GM12873 (cell line): ENCODE measurements around the gene FBXL7.

Experiments
- TF ChIP-seq, protein P1 (sequence below): IDR thresholded peaks from 2 replicates; pipeline ENCODE4 v1.5.1; 2012; ENCODE audit warnings: low read depth, mild to moderate bottlenecking, moderate library complexity, low read length, control low read depth; ENCODE audit not compliant: insufficient read depth; ENCODE audit errors: missing control alignments

FBXL7 gene

GRCh38 chr5:15609076-15609725, 109.2 kb downstream of the FBXL7 start:
- TF ChIP-seq, protein P1, sequence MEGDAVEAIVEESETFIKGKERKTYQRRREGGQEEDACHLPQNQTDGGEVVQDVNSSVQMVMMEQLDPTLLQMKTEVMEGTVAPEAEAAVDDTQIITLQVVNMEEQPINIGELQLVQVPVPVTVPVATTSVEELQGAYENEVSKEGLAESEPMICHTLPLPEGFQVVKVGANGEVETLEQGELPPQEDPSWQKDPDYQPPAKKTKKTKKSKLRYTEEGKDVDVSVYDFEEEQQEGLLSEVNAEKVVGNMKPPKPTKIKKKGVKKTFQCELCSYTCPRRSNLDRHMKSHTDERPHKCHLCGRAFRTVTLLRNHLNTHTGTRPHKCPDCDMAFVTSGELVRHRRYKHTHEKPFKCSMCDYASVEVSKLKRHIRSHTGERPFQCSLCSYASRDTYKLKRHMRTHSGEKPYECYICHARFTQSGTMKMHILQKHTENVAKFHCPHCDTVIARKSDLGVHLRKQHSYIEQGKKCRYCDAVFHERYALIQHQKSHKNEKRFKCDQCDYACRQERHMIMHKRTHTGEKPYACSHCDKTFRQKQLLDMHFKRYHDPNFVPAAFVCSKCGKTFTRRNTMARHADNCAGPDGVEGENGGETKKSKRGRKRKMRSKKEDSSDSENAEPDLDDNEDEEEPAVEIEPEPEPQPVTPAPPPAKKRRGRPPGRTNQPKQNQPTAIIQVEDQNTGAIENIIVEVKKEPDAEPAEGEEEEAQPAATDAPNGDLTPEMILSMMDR: no peak

DNA sequence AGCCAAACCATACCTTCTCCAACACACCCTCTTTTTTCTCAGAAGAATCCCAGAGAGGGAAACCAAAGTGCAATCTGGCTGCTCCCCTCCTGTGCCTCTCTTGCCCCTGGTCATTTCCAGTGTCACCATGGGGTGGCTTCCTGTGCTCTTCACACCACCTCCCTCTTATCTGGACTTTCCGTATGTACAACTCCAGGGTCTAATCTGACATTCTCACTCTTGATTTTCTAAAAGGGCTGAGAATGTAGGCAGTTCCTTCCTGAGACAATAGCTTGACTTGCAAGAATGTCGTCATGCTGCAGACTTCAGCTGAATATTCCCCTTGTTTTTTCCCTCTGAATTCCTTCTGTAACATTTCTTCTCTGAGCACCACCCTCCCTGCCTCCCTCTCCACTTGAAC, 110.2 kb downstream of the FBXL7 start:
- TF ChIP-seq, protein P1: no peak

DNA sequence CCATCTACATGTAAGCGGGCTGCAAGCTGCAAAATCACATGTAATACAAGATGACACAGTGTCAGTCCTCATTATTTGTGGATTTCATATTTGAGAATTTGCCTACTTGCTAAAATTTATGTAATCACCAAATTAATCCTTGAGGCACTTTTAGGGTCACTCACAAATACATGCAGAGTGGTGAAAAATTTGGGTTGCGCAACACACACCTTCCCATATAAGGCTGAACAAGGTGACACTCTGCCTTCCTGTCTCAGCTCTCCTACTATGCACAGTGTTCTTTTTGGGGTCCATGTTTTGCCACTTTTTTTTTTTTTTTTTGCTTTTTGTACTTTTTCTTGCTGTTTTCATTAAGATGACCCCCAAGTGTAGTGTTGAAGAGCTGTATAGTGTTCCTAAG, 111.0 kb downstream of the FBXL7 start:
- TF ChIP-seq, protein P1: no peak

DNA sequence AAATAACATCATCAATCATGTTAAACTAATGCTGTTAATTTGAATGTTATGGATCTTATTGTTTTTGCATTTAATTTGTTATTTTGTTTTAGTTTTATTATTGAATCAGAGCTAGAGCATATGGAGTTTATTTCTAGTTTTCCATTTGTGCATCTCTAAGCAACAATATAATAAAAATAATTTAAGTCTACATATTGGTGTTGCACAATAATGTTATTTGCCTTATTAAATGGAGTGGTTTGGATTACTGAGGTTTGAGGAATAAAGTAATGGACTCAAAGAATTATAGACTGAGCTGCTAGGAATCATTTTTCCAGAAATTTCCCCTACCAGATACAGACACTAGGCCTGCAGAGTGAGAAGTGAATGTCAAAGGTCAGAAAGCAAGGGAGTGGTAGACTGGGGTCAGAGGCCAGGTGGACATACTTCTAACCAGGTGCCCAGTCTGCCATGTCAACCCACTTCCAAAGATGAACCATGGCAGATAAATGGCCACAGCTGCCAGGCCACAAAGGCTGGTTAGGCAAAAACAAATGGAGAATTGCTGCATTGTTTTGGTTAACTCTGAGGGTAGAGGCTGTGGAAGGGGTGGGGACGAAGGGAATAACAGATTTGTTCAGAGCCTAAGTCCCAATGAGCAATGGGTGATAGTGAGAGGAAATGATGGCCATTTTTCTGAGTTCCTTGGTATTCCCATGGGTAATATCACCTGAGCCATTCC, 113.1 kb downstream of the FBXL7 start:
- TF ChIP-seq, protein P1: no peak

- TF ChIP-seq, protein P1: no peak
Measured at GRCh38 chr5:15614679-15615078, 114.7 kb downstream of the FBXL7 start.

- TF ChIP-seq, protein P1: no peak
Measured at GRCh38 chr5:15615859-15616258, 115.9 kb downstream of the FBXL7 start.

GRCh38 chr5:15618938-15619337, 119.0 kb downstream of the FBXL7 start:
- TF ChIP-seq, protein P1: no peak
